ENCODE measurements around the gene DPEP1.
"Not testable (repeated sequence)": the region's sequence is repeated elsewhere in the genome, so short reads cannot be mapped to it uniquely, and the experiment has no call there.

DPEP1 gene

DNA sequence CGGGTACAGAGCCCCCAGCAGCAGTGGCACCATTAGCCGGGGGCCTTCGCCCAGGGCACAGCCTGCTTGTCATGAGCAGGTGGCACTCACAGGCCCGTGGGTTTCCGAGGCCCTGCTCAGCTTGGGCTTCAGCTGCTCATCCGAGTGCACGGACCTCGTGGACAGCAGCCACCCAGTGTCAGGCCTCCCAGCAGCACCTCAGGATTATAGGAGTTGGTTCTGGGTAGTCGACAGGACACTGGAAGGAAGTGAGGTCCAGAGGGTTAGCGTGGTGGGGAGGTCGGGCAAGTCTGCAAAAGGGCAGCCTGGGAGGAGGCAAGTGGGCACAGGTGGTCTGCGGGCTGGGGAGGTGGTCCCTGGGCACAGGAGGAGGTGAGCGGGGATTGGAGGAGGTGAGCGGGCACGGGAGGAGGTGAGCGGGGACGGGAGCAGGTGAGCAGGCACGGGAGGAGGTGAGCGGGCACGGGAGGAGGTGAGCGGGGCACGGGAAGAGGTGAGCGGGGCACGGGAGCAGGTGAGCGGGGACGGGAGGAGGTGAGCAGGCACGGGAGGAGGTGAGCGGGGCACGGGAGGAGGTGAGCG, 43.0 kb upstream of the DPEP1 start:
- TF ChIP-seq, protein P1, sequence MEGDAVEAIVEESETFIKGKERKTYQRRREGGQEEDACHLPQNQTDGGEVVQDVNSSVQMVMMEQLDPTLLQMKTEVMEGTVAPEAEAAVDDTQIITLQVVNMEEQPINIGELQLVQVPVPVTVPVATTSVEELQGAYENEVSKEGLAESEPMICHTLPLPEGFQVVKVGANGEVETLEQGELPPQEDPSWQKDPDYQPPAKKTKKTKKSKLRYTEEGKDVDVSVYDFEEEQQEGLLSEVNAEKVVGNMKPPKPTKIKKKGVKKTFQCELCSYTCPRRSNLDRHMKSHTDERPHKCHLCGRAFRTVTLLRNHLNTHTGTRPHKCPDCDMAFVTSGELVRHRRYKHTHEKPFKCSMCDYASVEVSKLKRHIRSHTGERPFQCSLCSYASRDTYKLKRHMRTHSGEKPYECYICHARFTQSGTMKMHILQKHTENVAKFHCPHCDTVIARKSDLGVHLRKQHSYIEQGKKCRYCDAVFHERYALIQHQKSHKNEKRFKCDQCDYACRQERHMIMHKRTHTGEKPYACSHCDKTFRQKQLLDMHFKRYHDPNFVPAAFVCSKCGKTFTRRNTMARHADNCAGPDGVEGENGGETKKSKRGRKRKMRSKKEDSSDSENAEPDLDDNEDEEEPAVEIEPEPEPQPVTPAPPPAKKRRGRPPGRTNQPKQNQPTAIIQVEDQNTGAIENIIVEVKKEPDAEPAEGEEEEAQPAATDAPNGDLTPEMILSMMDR (IDR thresholded peaks at IDR 0.05; ENCODE audit: insufficient read depth, missing control alignments): no peak
- FAIRE-seq (no peak), DNase-seq (ENCODE audit: insufficient read length, low spot score) (no peak)

- not testable (repeated sequence) for FAIRE-seq; DNase-seq (ENCODE audit: insufficient read length, low spot score)
These were observed 42.4 kb upstream of the DPEP1 start for GRCh38 chr16:89570983-89571598.

GRCh38 chr16:89571636-89572035, 41.8 kb upstream of the DPEP1 start:
- FAIRE-seq: no peak
- TF ChIP-seq, protein P1 (IDR thresholded peaks at IDR 0.05; ENCODE audit: insufficient read depth, missing control alignments): no peak

GRCh38 chr16:89572073-89572484, 41.4 kb upstream of the DPEP1 start:
- FAIRE-seq (no peak), DNase-seq (ENCODE audit: insufficient read length, low spot score) (no peak)
- TF ChIP-seq, protein P1 (IDR thresholded peaks at IDR 0.05; ENCODE audit: insufficient read depth, missing control alignments): no peak

More at GRCh38 chr16:89571636-89572035, 41.8 kb upstream of the DPEP1 start:
- no peak for DNase-seq (ENCODE audit: insufficient read length, low spot score)

DNA sequence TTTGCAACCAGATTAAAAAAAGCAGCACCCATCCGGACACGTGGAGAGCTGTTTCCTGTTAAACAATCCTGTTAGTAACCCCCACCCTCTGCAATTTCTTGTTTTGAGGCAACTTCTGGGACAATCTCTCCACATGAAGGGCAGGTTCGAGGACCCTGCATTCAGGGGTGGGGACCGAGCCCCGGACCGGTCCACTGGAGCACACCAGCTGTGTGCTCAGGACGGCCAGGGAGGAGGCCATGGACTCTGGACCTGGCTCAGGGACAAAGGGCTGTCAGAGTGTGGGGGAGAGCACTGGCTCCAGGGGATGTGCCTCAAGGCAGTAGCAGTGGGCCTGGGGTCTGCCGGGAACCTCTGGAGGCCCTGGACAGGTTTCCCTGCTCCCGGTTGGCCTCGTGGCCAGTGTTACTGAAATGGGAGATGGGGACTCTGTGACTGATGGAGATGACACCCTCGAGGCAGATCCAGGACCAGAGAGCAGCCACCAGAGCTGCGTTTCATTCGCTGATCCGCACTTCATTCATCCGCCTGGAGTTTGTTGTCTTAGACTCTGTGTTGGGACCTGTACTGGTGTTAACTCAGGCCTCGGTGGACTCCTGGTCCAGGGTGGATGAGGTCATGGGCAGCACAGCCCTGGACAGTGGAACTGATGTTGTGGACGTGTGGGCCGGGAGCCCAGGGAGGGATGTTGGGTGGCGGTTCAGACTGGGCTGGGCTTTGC, 40.8 kb upstream of the DPEP1 start:
- TF ChIP-seq, protein P1 (IDR thresholded peaks at IDR 0.05; ENCODE audit: insufficient read depth, missing control alignments): no peak
- no peak for DNase-seq (ENCODE audit: insufficient read length, low spot score)
- no peak for FAIRE-seq

- TF ChIP-seq, protein P1 (IDR thresholded peaks at IDR 0.05; ENCODE audit: insufficient read depth, missing control alignments): no peak
- DNase-seq (ENCODE audit: insufficient read length, low spot score) (no peak), FAIRE-seq (no peak)
These were observed 39.4 kb upstream of the DPEP1 start for GRCh38 chr16:89573826-89574680.

- TF ChIP-seq, protein P1 (IDR thresholded peaks at IDR 0.05; ENCODE audit: insufficient read depth, missing control alignments): no peak
- no peak for DNase-seq (ENCODE audit: insufficient read length, low spot score)
- no peak for FAIRE-seq
These were observed 38.7 kb upstream of the DPEP1 start for GRCh38 chr16:89574681-89575246.
